ENCODE data around the gene MEI1.
"Not testable (repeated sequence)": the region's sequence is repeated elsewhere in the genome, so short reads cannot be mapped to it uniquely, and the experiment has no call there.

GRCh38 chr22:41686890-41687289, 12.4 kb upstream of the MEI1 start:
- TF ChIP-seq, protein P1, sequence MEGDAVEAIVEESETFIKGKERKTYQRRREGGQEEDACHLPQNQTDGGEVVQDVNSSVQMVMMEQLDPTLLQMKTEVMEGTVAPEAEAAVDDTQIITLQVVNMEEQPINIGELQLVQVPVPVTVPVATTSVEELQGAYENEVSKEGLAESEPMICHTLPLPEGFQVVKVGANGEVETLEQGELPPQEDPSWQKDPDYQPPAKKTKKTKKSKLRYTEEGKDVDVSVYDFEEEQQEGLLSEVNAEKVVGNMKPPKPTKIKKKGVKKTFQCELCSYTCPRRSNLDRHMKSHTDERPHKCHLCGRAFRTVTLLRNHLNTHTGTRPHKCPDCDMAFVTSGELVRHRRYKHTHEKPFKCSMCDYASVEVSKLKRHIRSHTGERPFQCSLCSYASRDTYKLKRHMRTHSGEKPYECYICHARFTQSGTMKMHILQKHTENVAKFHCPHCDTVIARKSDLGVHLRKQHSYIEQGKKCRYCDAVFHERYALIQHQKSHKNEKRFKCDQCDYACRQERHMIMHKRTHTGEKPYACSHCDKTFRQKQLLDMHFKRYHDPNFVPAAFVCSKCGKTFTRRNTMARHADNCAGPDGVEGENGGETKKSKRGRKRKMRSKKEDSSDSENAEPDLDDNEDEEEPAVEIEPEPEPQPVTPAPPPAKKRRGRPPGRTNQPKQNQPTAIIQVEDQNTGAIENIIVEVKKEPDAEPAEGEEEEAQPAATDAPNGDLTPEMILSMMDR (IDR thresholded peaks at IDR 0.05): not testable (repeated sequence)
- TF ChIP-seq POLR2A (IDR thresholded peaks at IDR 0.05): not testable (repeated sequence)
